Ovary (tissue), 9 donors: ENCODE data around the gene NFIC. TPM values are rescaled to one million over a fixed set of nuclear protein-coding genes. Genes with fewer than 3 reads are reported as not detected.
"Not testable (repeated sequence)": the region's sequence is repeated elsewhere in the genome, so short reads cannot be mapped to it uniquely, and the experiment has no call there.

Source experiments
- DNase-seq, 5 donors: peaks; one replicate each; pipeline ENCODE4 v3.0.0-alpha.2; 2019 to 2020
- H3K27ac ChIP-seq, 2 donors: fragments of 200-600 bp; one replicate each; pipeline versions ENCODE4 v1.5.1 to v1.8.0; 2019 to 2022
- H3K27me3 ChIP-seq: fragments of 200-600 bp; one replicate; pipeline ENCODE4 v1.8.0; 2022
- H3K36me3 ChIP-seq: fragments of 200-600 bp; sonication (generic); one replicate; pipeline ENCODE4 v1.5.1; 2019
- H3K4me1 ChIP-seq: one replicate; pipeline ENCODE4 v1.8.1; 2013; ENCODE audit warnings: mild to moderate bottlenecking, moderate library complexity; ENCODE audit not compliant: insufficient read depth
- H3K4me3 ChIP-seq: fragments of 200-600 bp; sonication (generic); one replicate; pipeline ENCODE4 v1.5.1; 2017
- H3K9me3 ChIP-seq, 2 donors: fragments of 200-600 bp in 1 of 2; sonication (generic) in 1 of 2; one replicate each; pipeline versions ENCODE4 v1.5.1 to v1.8.1; 2013 to 2019; ENCODE audit warnings: mild to moderate bottlenecking in 1 of 2, moderate library complexity in 1 of 2
- CTCF ChIP-seq, 3 donors: fragments of 450-650 bp in 2 of 3; fragments of 200-600 bp in 1 of 3; IDR thresholded peaks; one replicate each; pipeline versions ENCODE4 v1.5.1 to v1.8.0; 2016 to 2022; ENCODE audit warnings: antibody characterized with exemption in 3 of 3, mild to moderate bottlenecking in 1 of 3
- EP300 ChIP-seq: sonication (generic); formaldehyde crosslinking; IDR thresholded peaks from one replicate; pipeline ENCODE4 v1.6.1; 2017; ENCODE audit warnings: antibody characterized with exemption
- POLR2A ChIP-seq: fragments of 450-650 bp; IDR thresholded peaks from one replicate; pipeline ENCODE4 v1.6.1; 2017; ENCODE audit warnings: antibody characterized with exemption, mild to moderate bottlenecking, moderate library complexity
- WGBS, 3 donors: extraction: QIAGEN DNeasy Blood & Tissue Kit in 1 of 3; methylation state at CpG; one replicate each; pipeline versions ENCODE4 v1.1.5 to v1.1.7; 2013 to 2017; 5-methylcytosine and 5-hydroxymethylcytosine counted together
- intact Hi-C, 4 donors: fragments of 100-400 bp; cut with DNase I; formaldehyde crosslinking; loops; one replicate each; pipeline versions ENCODE4 v1.11.0 to v1.15.1; 2022 to 2023
- polyA plus RNA-seq, 2 donors: library from polyadenylated mRNA; stranded (reverse); fragments of 200-250 nt in 1 of 2; fragments of 350-450 nt in 1 of 2; fragmentation: Illumina TruSeq in 1 of 2; extraction: RNeasy Lipid Tissue Mini Kit (QIAGEN cat#74804) in 1 of 2; gene quantifications; one replicate each; pipeline ENCODE4 v1.2.3, GENCODE V29; 2013 to 2014
- total RNA-seq, 7 donors: library from RNA; depleted of rRNA in 2 of 7; stranded (reverse); fragments of >200 nt in 2 of 7; fragmentation: NEBNext Ultra II Directional in 3 of 7; extraction: Animal tissue kit (Norgen Biotek cat#: 25700) in 3 of 7; gene quantifications; one replicate each; pipeline versions ENCODE4 v1.1.0 to v1.2.4, GENCODE V29; 2016 to 2023
- donor health status: DM: no; HTN: no; CAD: no; lungs with moderate emphysema.
- donor health status: DM: no; HTN: no; CAD: no.
- donor health status: Bipolar disorder and iron deficiency.
- donor health status: DM: yes; HTN: yes; CAD: no.
- donor health status: DM: no; HTN: no; CAD: no.
- donor health status: DM: yes; HTN: yes; CAD: no.

The NFIC gene
- total and polyA plus RNA-seq, 9 donors = 31.9 to 345 (median 250) TPM

- 1% methylated on average over 42 to 66 of the region's 69 CpGs for WGBS, 3 donors
- no peak for TF ChIP-seq EP300
- TF ChIP-seq CTCF (IDR thresholded peaks at IDR 0.05) = no peak
- no peak for TF ChIP-seq POLR2A
- Histone ChIP-seq H3K9me3 (no peaks in the 10 kb centered on the region), H3K27me3 (no peaks in the 10 kb centered on the region), H3K27ac (peak overlapping the region; percentile 46 to 80), H3K4me3 (peak overlapping the region; percentile 80), H3K4me1 (peaks cover 9% of the 10 kb centered on the region), H3K36me3 (no peaks in the 10 kb centered on the region)
- intact Hi-C loops = no loop called here
- DNase-seq = peak in 4 of 5 donors; percentile 53 to 74 (median 66)
Measured at GRCh38 chr19:3506384-3507340, 140.3 kb downstream of the NFIC start.

- Histone ChIP-seq H3K27ac (peak overlapping the region in 1 of 2 donors; percentile 46), H3K27me3 (no peaks in the 10 kb centered on the region), H3K4me1 (peaks cover 9% of the 10 kb centered on the region), H3K4me3 (peak overlapping the region; percentile 80), H3K9me3 (no peaks in the 10 kb centered on the region), H3K36me3 (no peaks in the 10 kb centered on the region)
- peak in 3 of 5 donors; percentile 51 to 59 (median 56) for DNase-seq
- TF ChIP-seq POLR2A (no peak), EP300 (no peak), CTCF (IDR thresholded peaks at IDR 0.05) (no peak)
- intact Hi-C loops = no loop called here
- WGBS, 3 donors = 24 to 26% (median 25%) methylated on average over 26 to 31 of the region's 31 CpGs
Measured at GRCh38 chr19:3507371-3508120, 141.2 kb downstream of the NFIC start.

- H3K4me1 ChIP-seq, DNase-seq, H3K4me3 ChIP-seq, H3K36me3 ChIP-seq, H3K27ac ChIP-seq, intact Hi-C loops, H3K27me3 ChIP-seq, H3K9me3 ChIP-seq: not testable (repeated sequence)
- WGBS, 3 donors = 90 to 94% (median 92%) methylated on average over 18 of the region's 18 CpGs
Measured at GRCh38 chr19:3508121-3508661, 141.8 kb downstream of the NFIC start.

GRCh38 chr19:3508771-3509535, 142.6 kb downstream of the NFIC start:
- H3K4me1 ChIP-seq = peaks cover 11% of the 10 kb centered on the region
- H3K27ac ChIP-seq = no peak overlapping the region
- no peak overlapping the region for H3K4me3 ChIP-seq
- no peaks in the 10 kb centered on the region for H3K9me3 ChIP-seq
- H3K27me3 ChIP-seq = no peaks in the 10 kb centered on the region
- TF ChIP-seq POLR2A (no peak), CTCF (IDR thresholded peaks at IDR 0.05) (no peak), EP300 (no peak)
- peak in 2 of 5 donors; percentile 25 to 34 for DNase-seq
- WGBS, 3 donors = 81 to 86% (median 81%) methylated on average over 23 of the region's 23 CpGs
- intact Hi-C loops = no loop called here
- H3K36me3 ChIP-seq = no peaks in the 10 kb centered on the region
